Vagina (tissue), 2 donors: ENCODE measurements around the gene MRPL54. TPM values are rescaled to one million over a fixed set of nuclear protein-coding genes. Genes with fewer than 3 reads are reported as not detected.

Experiments used
- DNase-seq, 2 donors: peaks; one replicate each; pipeline ENCODE4 v3.0.0-alpha.2; 2017; ENCODE audit errors: extremely low spot score in 2 of 2
- H3K27ac ChIP-seq: fragments of 200-600 bp; sonication (generic); one replicate; pipeline ENCODE4 v1.5.1; 2019
- H3K27me3 ChIP-seq: fragments of 200-600 bp; sonication (generic); one replicate; pipeline ENCODE4 v1.5.1; 2019
- H3K36me3 ChIP-seq, 2 donors: fragments of 200-600 bp; sonication (generic); one replicate each; pipeline ENCODE4 v1.5.1; 2017 to 2019
- H3K4me1 ChIP-seq: fragments of 200-600 bp; sonication (generic); one replicate; pipeline ENCODE4 v1.5.1; 2019
- H3K4me3 ChIP-seq, 2 donors: fragments of 200-600 bp; sonication (generic); 1 replicate in 1 of 2; 2 replicates in 1 of 2; pipeline ENCODE4 v1.5.1; 2016 to 2019
- H3K9me3 ChIP-seq: fragments of 200-600 bp; sonication (generic); one replicate; pipeline ENCODE4 v1.5.1; 2019
- CTCF ChIP-seq, 3 experiments: fragments of 450-650 bp in 2 of 3; fragments of 200-600 bp in 1 of 3; sonication (generic) in 1 of 3; IDR thresholded peaks; one replicate each; pipeline ENCODE4 v1.5.1; 2017 to 2019; ENCODE audit warnings: antibody characterized with exemption in 3 of 3, mild to moderate bottlenecking in 2 of 3, moderate library complexity in 2 of 3
- POLR2A ChIP-seq, 2 donors: fragments of 450-650 bp; IDR thresholded peaks; one replicate each; pipeline ENCODE4 v1.6.1; 2017; ENCODE audit warnings: antibody characterized with exemption in 2 of 2, mild to moderate bottlenecking in 2 of 2, moderate library complexity in 2 of 2
- POLR2AphosphoS5 ChIP-seq, 2 donors: sonication (generic); formaldehyde crosslinking; IDR thresholded peaks; one replicate each; pipeline ENCODE4 v1.9.0; 2017; ENCODE audit warnings: antibody characterized with exemption in 2 of 2, mild to moderate bottlenecking in 2 of 2, low read depth in 1 of 2; ENCODE audit not compliant: insufficient read depth in 1 of 2
- intact Hi-C: fragments of 100-400 bp; cut with DNase I; formaldehyde crosslinking; loops from one replicate; pipeline ENCODE4 v1.15.1; 2023
- total RNA-seq: library from RNA; depleted of rRNA; stranded (reverse); fragments of >200 nt; gene quantifications from one replicate; pipeline ENCODE4 v1.2.3, GENCODE V29; 2016

MRPL54 gene
- total RNA-seq, 1 donor from 2014 or later: 30.4 TPM

GRCh38 chr19:3771000-3771905 is 8.8 kb downstream of the MRPL54 start:
- peaks cover 0 to 19% of the 10 kb centered on the region in 2 donors for H3K36me3 ChIP-seq

GRCh38 chr19:3771906-3772455 is 9.5 kb downstream of the MRPL54 start, which contains the start of gene RAX2:
Gene RAX2 (minus strand): TSS chr19:3772228. CDS start chr19:3771742, 486 bp downstream.
- H3K36me3 ChIP-seq: peaks cover 0 to 14% of the 10 kb centered on the region in 2 donors
- intact Hi-C loops: no loop called here
- no peaks in the 10 kb centered on the region for H3K27me3 ChIP-seq

More at GRCh38 chr19:3771000-3771905, 8.8 kb downstream of the MRPL54 start:
- no peak for DNase-seq
- intact Hi-C loops: no loop called here
- H3K27ac ChIP-seq: no peak overlapping the region
- no peak for TF ChIP-seq POLR2A (IDR thresholded peaks at IDR 0.05)
- no peak for TF ChIP-seq CTCF (IDR thresholded peaks at IDR 0.05)
- no peak for TF ChIP-seq POLR2AphosphoS5 (IDR thresholded peaks at IDR 0.05; ENCODE audit: insufficient read depth in 1 of 2, low read depth in 1 of 2)
- no peaks in the 10 kb centered on the region for H3K27me3 ChIP-seq
- H3K9me3 ChIP-seq: no peaks in the 10 kb centered on the region
- no peak overlapping the region for H3K4me3 ChIP-seq
- H3K4me1 ChIP-seq: no peaks in the 10 kb centered on the region

GRCh38 chr19:3773814-3774515 is 11.5 kb downstream of the MRPL54 start:
- Histone ChIP-seq H3K27ac (no peak overlapping the region), H3K36me3 (no peaks in the 10 kb centered on the region), H3K4me1 (no peaks in the 10 kb centered on the region), H3K27me3 (no peaks in the 10 kb centered on the region), H3K9me3 (no peaks in the 10 kb centered on the region), H3K4me3 (no peak overlapping the region)
- no peak for DNase-seq
- TF ChIP-seq POLR2AphosphoS5 (IDR thresholded peaks at IDR 0.05; ENCODE audit: insufficient read depth in 1 of 2, low read depth in 1 of 2) (no peak), CTCF (IDR thresholded peaks at IDR 0.05) (no peak), POLR2A (IDR thresholded peaks at IDR 0.05) (no peak)
- intact Hi-C loops: no loop called here

More at GRCh38 chr19:3771906-3772455, 9.5 kb downstream of the MRPL54 start, which contains the start of gene RAX2:
- TF ChIP-seq CTCF (IDR thresholded peaks at IDR 0.05): no peak
- H3K27ac ChIP-seq: no peak within 1 kb of the TSS
- no peak for DNase-seq
- no peaks in the 10 kb centered on the region for H3K4me1 ChIP-seq
- no peak within 1 kb of the TSS for H3K4me3 ChIP-seq
- H3K9me3 ChIP-seq: no peaks in the 10 kb centered on the region

GRCh38 chr19:3774621-3775373 is 12.3 kb downstream of the MRPL54 start:
- TF ChIP-seq CTCF (IDR thresholded peaks at IDR 0.05) (no peak), POLR2AphosphoS5 (IDR thresholded peaks at IDR 0.05; ENCODE audit: insufficient read depth in 1 of 2, low read depth in 1 of 2) (no peak), POLR2A (IDR thresholded peaks at IDR 0.05) (no peak)
- Histone ChIP-seq H3K4me3 (no peak overlapping the region), H3K9me3 (no peaks in the 10 kb centered on the region), H3K36me3 (no peaks in the 10 kb centered on the region), H3K27me3 (no peaks in the 10 kb centered on the region), H3K27ac (no peak overlapping the region), H3K4me1 (no peaks in the 10 kb centered on the region)
- intact Hi-C loops: no loop called here
- no peak for DNase-seq
